Measurements from ENCODE around the gene IFNL3.

GRCh38 chr19:39275578-39275977 lies 30.8 kb upstream of the IFNL3 start:
- no peak for TF ChIP-seq TAF1 (conservative IDR thresholded peaks at IDR 0.05)
- TF ChIP-seq, protein P1, sequence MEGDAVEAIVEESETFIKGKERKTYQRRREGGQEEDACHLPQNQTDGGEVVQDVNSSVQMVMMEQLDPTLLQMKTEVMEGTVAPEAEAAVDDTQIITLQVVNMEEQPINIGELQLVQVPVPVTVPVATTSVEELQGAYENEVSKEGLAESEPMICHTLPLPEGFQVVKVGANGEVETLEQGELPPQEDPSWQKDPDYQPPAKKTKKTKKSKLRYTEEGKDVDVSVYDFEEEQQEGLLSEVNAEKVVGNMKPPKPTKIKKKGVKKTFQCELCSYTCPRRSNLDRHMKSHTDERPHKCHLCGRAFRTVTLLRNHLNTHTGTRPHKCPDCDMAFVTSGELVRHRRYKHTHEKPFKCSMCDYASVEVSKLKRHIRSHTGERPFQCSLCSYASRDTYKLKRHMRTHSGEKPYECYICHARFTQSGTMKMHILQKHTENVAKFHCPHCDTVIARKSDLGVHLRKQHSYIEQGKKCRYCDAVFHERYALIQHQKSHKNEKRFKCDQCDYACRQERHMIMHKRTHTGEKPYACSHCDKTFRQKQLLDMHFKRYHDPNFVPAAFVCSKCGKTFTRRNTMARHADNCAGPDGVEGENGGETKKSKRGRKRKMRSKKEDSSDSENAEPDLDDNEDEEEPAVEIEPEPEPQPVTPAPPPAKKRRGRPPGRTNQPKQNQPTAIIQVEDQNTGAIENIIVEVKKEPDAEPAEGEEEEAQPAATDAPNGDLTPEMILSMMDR (IDR thresholded peaks at IDR 0.05; ENCODE audit: low read depth, low read length, missing input control), result no peak
- TF ChIP-seq RXRA (IDR thresholded peaks at IDR 0.05), result no peak
- no peak for TF ChIP-seq RAD21 (IDR thresholded peaks at IDR 0.05)
- no peak for TF ChIP-seq MAX (IDR thresholded peaks at IDR 0.05)
- TF ChIP-seq, protein P2, sequence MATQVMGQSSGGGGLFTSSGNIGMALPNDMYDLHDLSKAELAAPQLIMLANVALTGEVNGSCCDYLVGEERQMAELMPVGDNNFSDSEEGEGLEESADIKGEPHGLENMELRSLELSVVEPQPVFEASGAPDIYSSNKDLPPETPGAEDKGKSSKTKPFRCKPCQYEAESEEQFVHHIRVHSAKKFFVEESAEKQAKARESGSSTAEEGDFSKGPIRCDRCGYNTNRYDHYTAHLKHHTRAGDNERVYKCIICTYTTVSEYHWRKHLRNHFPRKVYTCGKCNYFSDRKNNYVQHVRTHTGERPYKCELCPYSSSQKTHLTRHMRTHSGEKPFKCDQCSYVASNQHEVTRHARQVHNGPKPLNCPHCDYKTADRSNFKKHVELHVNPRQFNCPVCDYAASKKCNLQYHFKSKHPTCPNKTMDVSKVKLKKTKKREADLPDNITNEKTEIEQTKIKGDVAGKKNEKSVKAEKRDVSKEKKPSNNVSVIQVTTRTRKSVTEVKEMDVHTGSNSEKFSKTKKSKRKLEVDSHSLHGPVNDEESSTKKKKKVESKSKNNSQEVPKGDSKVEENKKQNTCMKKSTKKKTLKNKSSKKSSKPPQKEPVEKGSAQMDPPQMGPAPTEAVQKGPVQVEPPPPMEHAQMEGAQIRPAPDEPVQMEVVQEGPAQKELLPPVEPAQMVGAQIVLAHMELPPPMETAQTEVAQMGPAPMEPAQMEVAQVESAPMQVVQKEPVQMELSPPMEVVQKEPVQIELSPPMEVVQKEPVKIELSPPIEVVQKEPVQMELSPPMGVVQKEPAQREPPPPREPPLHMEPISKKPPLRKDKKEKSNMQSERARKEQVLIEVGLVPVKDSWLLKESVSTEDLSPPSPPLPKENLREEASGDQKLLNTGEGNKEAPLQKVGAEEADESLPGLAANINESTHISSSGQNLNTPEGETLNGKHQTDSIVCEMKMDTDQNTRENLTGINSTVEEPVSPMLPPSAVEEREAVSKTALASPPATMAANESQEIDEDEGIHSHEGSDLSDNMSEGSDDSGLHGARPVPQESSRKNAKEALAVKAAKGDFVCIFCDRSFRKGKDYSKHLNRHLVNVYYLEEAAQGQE (IDR thresholded peaks at IDR 0.05), result no peak
